GM18526 (cell line): ENCODE data around the gene EVPL.

ENCODE experiments used
- POLR2A ChIP-seq: IDR thresholded peaks from 3 replicates; pipeline ENCODE4 v1.6.1; 2011; ENCODE audit not compliant: insufficient read length; ENCODE audit errors: extremely low read depth

EVPL gene

GRCh38 chr17:76027159-76027839, at the start of gene EVPL:
TSS of gene EVPL (minus strand) at chr17:76027306. CDS start at chr17:76027198, 108 bp downstream.
- TF ChIP-seq POLR2A, result no peak

GRCh38 chr17:76076146-76076764, 49.1 kb upstream of the EVPL start:
- no peak for TF ChIP-seq POLR2A

GRCh38 chr17:76075364-76076145, 48.4 kb upstream of the EVPL start:
- TF ChIP-seq POLR2A, result no peak

- no peak for TF ChIP-seq POLR2A
These were observed 47.6 kb upstream of the EVPL start, which contains the start of gene GALR2 for GRCh38 chr17:76074390-76075363. TSS of gene GALR2 (plus strand) at chr17:76074781. CDS start at chr17:76074884, 103 bp downstream.

GRCh38 chr17:76072148-76072858, 45.2 kb upstream of the EVPL start, which contains the start of gene SRP68:
TSS of gene SRP68 (minus strand) at chr17:76072517. CDS start at chr17:76072491, 26 bp downstream.
- peak; percentile 88 for TF ChIP-seq POLR2A

GRCh38 chr17:76071531-76072147, 44.5 kb upstream of the EVPL start:
- no peak for TF ChIP-seq POLR2A

- TF ChIP-seq POLR2A, result no peak
These were observed 38.7 kb upstream of the EVPL start for GRCh38 chr17:76065775-76066174.

- no peak for TF ChIP-seq POLR2A
These were observed 36.9 kb upstream of the EVPL start for GRCh38 chr17:76063875-76064546.

GRCh38 chr17:76056882-76057281, 29.8 kb upstream of the EVPL start:
- TF ChIP-seq POLR2A, result no peak

- TF ChIP-seq POLR2A, result no peak
These were observed 27.0 kb upstream of the EVPL start for GRCh38 chr17:76054112-76054476.

GRCh38 chr17:76053246-76054111, 26.4 kb upstream of the EVPL start:
- no peak for TF ChIP-seq POLR2A

- TF ChIP-seq POLR2A, result no peak
These were observed 24.5 kb upstream of the EVPL start for GRCh38 chr17:76051561-76051960.
